Measurements from ENCODE around the gene GPC6. TPM values are rescaled to one million over a fixed set of nuclear protein-coding genes. Genes with fewer than 3 reads are reported as not detected.

The GPC6 gene
- total RNA-seq, 1 experiment from 2014 or later, result 0.22 TPM

- BruUV-seq (replicated peaks), result no TSS peak
- intact Hi-C loops (cut with micrococcal nuclease), result no loop called here
- Histone ChIP-seq H3K4me1 (ENCODE audit: control insufficient read depth in 1 of 2, insufficient read depth in 2 of 2, low read length in 2 of 2) (no peaks in the 10 kb centered on the region), H3K9ac (ENCODE audit: low read length) (no peak overlapping the region), H3K27ac (ENCODE audit: low read depth, low read length) (no peak overlapping the region), H3K79me2 (ENCODE audit: insufficient read depth, low read length) (no peaks in the 10 kb centered on the region), H2AFZ (ENCODE audit: low read depth, low read length, poor library complexity, severe bottlenecking) (no peak overlapping the region), H3K9me3 (ENCODE audit: control insufficient read depth in 1 of 2, insufficient read depth in 1 of 2, low read depth in 1 of 2, low read length in 2 of 2) (peaks cover 30 to 36% of the 10 kb centered on the region in 2 experiments; a peak in 3 of 4 replicates), H3K9me2 (ENCODE audit: insufficient read depth) (no peaks in the 10 kb centered on the region), H3K4me2 (ENCODE audit: low read length) (no peak overlapping the region), H4K20me1 (ENCODE audit: insufficient read depth) (no peaks in the 10 kb centered on the region), H3K4me3 (replicated peaks in 1 of 2; ENCODE audit: low read depth in 1 of 2, low read length in 2 of 2) (no peak overlapping the region), H3K36me3 (ENCODE audit: control insufficient read depth in 1 of 2, insufficient read depth in 2 of 2, low read length in 2 of 2) (no peaks in the 10 kb centered on the region), H3K27me3 (ENCODE audit: insufficient read depth, low read length) (no peaks in the 10 kb centered on the region)
- ChIA-PET CTCF (no interaction called here), POLR2A (no interaction called here), RAD21 (ENCODE audit: low non-redundant PET in 1 of 2, low total read pairs in 2 of 2, uncharacterized antibody in 2 of 2, unreplicated experiment in 2 of 2) (no interaction called here)
- DNase-seq (ENCODE audit: low read depth, low spot score), result no peak
- TF ChIP-seq REST (IDR thresholded peaks at IDR 0.05; ENCODE audit: low read depth) (no peak), ATF3 (IDR thresholded peaks at IDR 0.05) (no peak), SP1 (IDR thresholded peaks at IDR 0.05; ENCODE audit: low read depth) (no peak), SRF (IDR thresholded peaks at IDR 0.05; ENCODE audit: low read depth) (no peak), TCF7L2 (IDR thresholded peaks at IDR 0.05; ENCODE audit: borderline replicate concordance, extremely low read depth, insufficient read depth, insufficient read length) (no peak), FOSL1 (IDR thresholded peaks at IDR 0.05; ENCODE audit: low read depth) (no peak), ZNF274 (IDR thresholded peaks at IDR 0.05; ENCODE audit: low read depth, low read length) (no peak), ZFX (IDR thresholded peaks at IDR 0.05) (no peak), EZH2phosphoT487 (IDR thresholded peaks at IDR 0.05; ENCODE audit: borderline replicate concordance) (no peak), RAD21 (IDR thresholded peaks at IDR 0.05; ENCODE audit: low read depth) (no peak), YY1 (IDR thresholded peaks at IDR 0.05; ENCODE audit: extremely low read depth, insufficient replicate concordance, low read depth, low read length) (no peak)
- ATAC-seq, result no peak
Measured at GRCh38 chr13:93727211-93728141, 500.9 kb downstream of the GPC6 start.
